Trophoblast cell (in vitro differentiated cells and primary cell): ENCODE results near the gene ADAM17.

ENCODE experiments used
- DNase-seq, 2 donors: peaks; one replicate each; pipeline ENCODE4 v3.0.0-alpha.2; 2016
- H2AFZ ChIP-seq: 2 replicates; pipeline ENCODE4 v1.6.1; 2013; ENCODE audit warnings: low read length, moderate library complexity, mild to moderate bottlenecking; ENCODE audit not compliant: insufficient read depth, poor library complexity
- H2AK5ac ChIP-seq: 2 replicates; pipeline ENCODE4 v1.6.1; 2013; ENCODE audit warnings: mild to moderate bottlenecking, low read length
- H2BK120ac ChIP-seq: 2 replicates; pipeline ENCODE4 v1.6.1; 2013; ENCODE audit warnings: low read length, mild to moderate bottlenecking, moderate library complexity; ENCODE audit not compliant: insufficient read depth, poor library complexity
- H2BK12ac ChIP-seq: 2 replicates; pipeline ENCODE4 v1.6.1; 2013; ENCODE audit warnings: mild to moderate bottlenecking, low read length, moderate library complexity
- H2BK5ac ChIP-seq: 2 replicates; pipeline ENCODE4 v1.6.1; 2013; ENCODE audit warnings: low read length, low read depth, moderate library complexity, mild to moderate bottlenecking; ENCODE audit not compliant: poor library complexity
- H3K14ac ChIP-seq: 2 replicates; pipeline ENCODE4 v1.6.1; 2013; ENCODE audit warnings: mild to moderate bottlenecking, low read length
- H3K18ac ChIP-seq: 2 replicates; pipeline ENCODE4 v1.6.1; 2013; ENCODE audit warnings: mild to moderate bottlenecking, low read length
- H3K23ac ChIP-seq: 2 replicates; pipeline ENCODE4 v1.6.1; 2013; ENCODE audit warnings: low read length
- H3K27ac ChIP-seq: 2 replicates; pipeline ENCODE4 v1.5.1; 2013; ENCODE audit warnings: low read depth, mild to moderate bottlenecking, inconsistent platforms, low read length, moderate library complexity
- H3K27me3 ChIP-seq: 2 replicates; pipeline ENCODE4 v1.6.1; 2013; ENCODE audit warnings: inconsistent platforms, mild to moderate bottlenecking, low read length, moderate library complexity; ENCODE audit not compliant: insufficient read depth
- H3K36me3 ChIP-seq, 2 experiments: 1 replicate in 1 of 2; 2 replicates in 1 of 2; pipeline ENCODE4 v1.6.1; 2013; ENCODE audit warnings: low read length in 2 of 2, mild to moderate bottlenecking in 2 of 2, moderate library complexity in 1 of 2; ENCODE audit not compliant: insufficient read depth in 2 of 2, control insufficient read depth in 1 of 2
- H3K4ac ChIP-seq: 2 replicates; pipeline ENCODE4 v1.6.1; 2013; ENCODE audit warnings: low read depth, mild to moderate bottlenecking, low read length, moderate library complexity
- H3K4me1 ChIP-seq, 2 experiments: 1 replicate in 1 of 2; 2 replicates in 1 of 2; pipeline ENCODE4 v1.6.1; 2013; ENCODE audit warnings: low read length in 2 of 2, mild to moderate bottlenecking in 2 of 2, moderate library complexity in 1 of 2; ENCODE audit not compliant: insufficient read depth in 2 of 2, control insufficient read depth in 1 of 2
- H3K4me2 ChIP-seq: 2 replicates; pipeline ENCODE4 v1.6.1; 2013; ENCODE audit warnings: inconsistent platforms, mild to moderate bottlenecking, low read length, moderate library complexity
- H3K4me3 ChIP-seq: 2 replicates; pipeline ENCODE4 v1.5.1; 2013; ENCODE audit warnings: mild to moderate bottlenecking, low read depth, low read length, inconsistent platforms
- H3K79me1 ChIP-seq: one replicate; pipeline ENCODE4 v1.6.1; 2013; ENCODE audit warnings: low read length
- H3K79me2 ChIP-seq: 2 replicates; pipeline ENCODE4 v1.6.1; 2013; ENCODE audit warnings: low read length, mild to moderate bottlenecking; ENCODE audit not compliant: control insufficient read depth, insufficient read depth, poor library complexity
- H3K9ac ChIP-seq: 2 replicates; pipeline ENCODE4 v1.6.1; 2013; ENCODE audit warnings: mild to moderate bottlenecking, low read length
- H3K9me3 ChIP-seq: 2 replicates; pipeline ENCODE4 v1.6.1; 2013; ENCODE audit warnings: low read depth, mild to moderate bottlenecking, control low read depth, inconsistent platforms, low read length; ENCODE audit not compliant: insufficient read depth
- H4K12ac ChIP-seq: 2 replicates; pipeline ENCODE4 v1.6.1; 2013; ENCODE audit warnings: low read depth, mild to moderate bottlenecking, low read length, moderate library complexity
- H4K8ac ChIP-seq: 2 replicates; pipeline ENCODE4 v1.6.1; 2013; ENCODE audit warnings: low read depth, mild to moderate bottlenecking, low read length, moderate library complexity
- H4K91ac ChIP-seq: one replicate; pipeline ENCODE4 v1.6.1; 2013; ENCODE audit warnings: low read depth, mild to moderate bottlenecking, low read length, moderate library complexity
- WGBS: extraction: QIAGEN DNeasy Blood & Tissue Kit; methylation state at CpG from one replicate; pipeline ENCODE4 v1.1.7; 2013; ENCODE audit warnings: missing lambda C conversion rate; ENCODE audit not compliant: insufficient read length, insufficient coverage; ENCODE audit errors: extremely low coverage; 5-methylcytosine and 5-hydroxymethylcytosine counted together

The ADAM17 gene

DNA sequence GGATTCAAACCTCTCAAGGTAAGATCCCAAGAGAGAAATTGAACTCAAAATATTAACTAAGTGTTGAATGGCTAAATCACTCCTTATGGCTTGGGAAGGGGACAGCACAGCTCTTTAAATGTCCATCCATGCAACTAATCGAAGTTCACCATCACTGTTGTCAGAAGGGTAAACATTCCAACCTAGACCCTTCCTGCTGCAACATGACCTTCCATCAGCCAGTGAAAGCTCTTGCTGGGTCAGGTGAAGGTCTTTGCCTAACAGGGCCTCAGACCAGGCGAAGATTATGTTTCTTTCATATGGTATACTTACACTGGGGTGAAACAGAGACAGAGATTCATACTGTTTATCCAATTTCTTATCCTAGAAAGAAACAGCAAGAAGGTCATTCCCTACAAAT, 64.8 kb downstream of the ADAM17 start:
- H2AK5ac ChIP-seq: no peak overlapping the region
- H3K4me1 ChIP-seq: no peaks in the 10 kb centered on the region
- peaks cover 25 to 48% of the 10 kb centered on the region in 2 experiments for H3K36me3 ChIP-seq
- H3K4me2 ChIP-seq: no peak overlapping the region
- no peak overlapping the region for H4K91ac ChIP-seq
- no peak for DNase-seq
- H4K8ac ChIP-seq: no peak overlapping the region
- H3K79me1 ChIP-seq: no peaks in the 10 kb centered on the region
- H2BK12ac ChIP-seq: no peak overlapping the region
- H3K14ac ChIP-seq: no peak overlapping the region
- no peak overlapping the region for H2BK120ac ChIP-seq
- H3K18ac ChIP-seq: no peak overlapping the region
- no peak overlapping the region for H3K27ac ChIP-seq
- no peak overlapping the region for H3K4me3 ChIP-seq
- no peaks in the 10 kb centered on the region for H3K79me2 ChIP-seq
- H3K27me3 ChIP-seq: no peaks in the 10 kb centered on the region
- no peak overlapping the region for H3K23ac ChIP-seq
- no peak overlapping the region for H3K9ac ChIP-seq
- no peak overlapping the region for H2AFZ ChIP-seq
- no peaks in the 10 kb centered on the region for H3K9me3 ChIP-seq
- H2BK5ac ChIP-seq: no peak overlapping the region
- no peak overlapping the region for H4K12ac ChIP-seq
- H3K4ac ChIP-seq: no peak overlapping the region
- WGBS: no CpG with 5 or more reads among the region's 2 CpGs

DNA sequence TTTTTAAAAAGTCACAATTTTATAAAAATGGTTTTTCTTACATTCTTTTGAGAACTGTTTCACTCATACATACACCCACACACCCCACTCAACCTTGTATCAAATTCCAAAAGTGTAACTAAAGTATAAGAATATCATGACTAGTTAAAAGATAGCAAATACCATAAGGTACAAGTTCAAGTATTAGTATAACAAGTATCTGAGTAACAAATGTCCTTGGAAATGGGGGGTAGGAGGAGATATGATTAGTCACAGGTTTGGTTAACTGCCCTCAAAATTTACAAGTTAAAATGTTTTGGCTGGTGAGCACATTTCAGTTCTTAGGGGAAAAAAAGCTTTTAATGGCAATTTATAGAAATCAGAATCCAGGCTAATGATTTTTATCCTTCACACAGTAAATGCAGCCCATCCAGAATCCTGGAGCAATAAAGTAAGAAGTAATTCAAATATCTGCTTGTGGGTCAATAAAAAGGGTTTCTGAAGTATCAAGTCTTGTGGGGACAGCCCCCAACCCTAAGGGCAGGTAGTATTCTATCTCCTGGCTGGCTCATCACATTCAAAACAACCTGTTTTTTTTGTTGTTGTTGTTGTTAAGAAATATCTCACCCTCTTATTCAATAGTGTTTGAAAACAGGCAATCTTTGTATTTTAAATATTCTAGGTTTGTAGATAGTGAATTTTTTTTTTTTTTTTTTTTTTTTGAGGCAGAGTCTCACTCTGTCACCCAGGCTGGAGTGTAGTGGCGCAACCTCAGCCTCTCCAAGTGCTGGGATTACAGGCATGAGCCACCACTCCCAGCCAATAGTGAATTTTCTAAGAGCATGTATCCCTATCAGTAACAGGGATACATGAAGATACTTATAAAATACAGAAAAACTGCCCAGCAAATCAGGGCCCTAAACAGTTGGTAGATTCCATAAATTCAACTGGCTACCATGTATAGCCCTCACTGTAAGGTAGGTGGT, 66.8 kb downstream of the ADAM17 start:
- H3K9me3 ChIP-seq: no peaks in the 10 kb centered on the region
- no peak overlapping the region for H2BK5ac ChIP-seq
- no peak overlapping the region for H2AFZ ChIP-seq
- H4K12ac ChIP-seq: no peak overlapping the region
- no peak overlapping the region for H3K14ac ChIP-seq
- H3K4ac ChIP-seq: no peak overlapping the region
- no peak overlapping the region for H2BK12ac ChIP-seq
- no peak overlapping the region for H3K27ac ChIP-seq
- no CpG with 5 or more reads among the region's 1 CpG for WGBS
- H3K36me3 ChIP-seq: peaks cover 33 to 58% of the 10 kb centered on the region in 2 experiments
- H2BK120ac ChIP-seq: no peak overlapping the region
- H3K27me3 ChIP-seq: no peaks in the 10 kb centered on the region
- no peak overlapping the region for H3K9ac ChIP-seq
- H3K18ac ChIP-seq: no peak overlapping the region
- no peak overlapping the region for H3K4me3 ChIP-seq
- no peaks in the 10 kb centered on the region for H3K79me1 ChIP-seq
- H3K4me2 ChIP-seq: no peak overlapping the region
- H3K23ac ChIP-seq: no peak overlapping the region
- no peaks in the 10 kb centered on the region for H3K4me1 ChIP-seq
- DNase-seq: no peak
- H2AK5ac ChIP-seq: no peak overlapping the region
- H4K91ac ChIP-seq: no peak overlapping the region
- no peak overlapping the region for H4K8ac ChIP-seq
- no peaks in the 10 kb centered on the region for H3K79me2 ChIP-seq

- H3K79me2 ChIP-seq: no peaks in the 10 kb centered on the region
- H3K4me3 ChIP-seq: peak overlapping the region; percentile 12
- no peak overlapping the region for H3K4me2 ChIP-seq
- H2BK12ac ChIP-seq: no peak overlapping the region
- no peak overlapping the region for H2BK5ac ChIP-seq
- no peak overlapping the region for H4K8ac ChIP-seq
- H3K9me3 ChIP-seq: no peaks in the 10 kb centered on the region
- no peak overlapping the region for H2AFZ ChIP-seq
- no peak overlapping the region for H2BK120ac ChIP-seq
- no peak overlapping the region for H3K9ac ChIP-seq
- H3K18ac ChIP-seq: no peak overlapping the region
- no peak overlapping the region for H2AK5ac ChIP-seq
- H3K14ac ChIP-seq: no peak overlapping the region
- no peaks in the 10 kb centered on the region for H3K4me1 ChIP-seq
- H3K27me3 ChIP-seq: no peaks in the 10 kb centered on the region
- H4K12ac ChIP-seq: no peak overlapping the region
- peaks cover 28 to 47% of the 10 kb centered on the region in 2 experiments for H3K36me3 ChIP-seq
- no peaks in the 10 kb centered on the region for H3K79me1 ChIP-seq
- H3K4ac ChIP-seq: no peak overlapping the region
- no peak overlapping the region for H4K91ac ChIP-seq
- no peak overlapping the region for H3K27ac ChIP-seq
- DNase-seq: no peak
- WGBS: no CpG with 5 or more reads among the region's 5 CpGs
- H3K23ac ChIP-seq: no peak overlapping the region
Measured at GRCh38 chr2:9484533-9484932, 71.1 kb downstream of the ADAM17 start.

- Histone ChIP-seq H2BK12ac (no peak overlapping the region), H3K4me2 (no peak overlapping the region), H3K79me1 (no peaks in the 10 kb centered on the region), H3K14ac (no peak overlapping the region), H3K4ac (no peak overlapping the region), H2AFZ (no peak overlapping the region), H3K4me3 (no peak overlapping the region), H2BK120ac (no peak overlapping the region), H3K79me2 (no peaks in the 10 kb centered on the region), H4K91ac (no peak overlapping the region), H4K12ac (no peak overlapping the region), H3K23ac (no peak overlapping the region), H3K27ac (no peak overlapping the region), H4K8ac (no peak overlapping the region), H3K36me3 (peaks cover 28 to 46% of the 10 kb centered on the region in 2 experiments), H3K4me1 (no peaks in the 10 kb centered on the region), H3K9me3 (no peaks in the 10 kb centered on the region), H3K18ac (no peak overlapping the region), H3K9ac (no peak overlapping the region), H2AK5ac (no peak overlapping the region), H2BK5ac (no peak overlapping the region), H3K27me3 (no peaks in the 10 kb centered on the region)
- peak; percentile 3 to 12 for DNase-seq
Measured at GRCh38 chr2:9483107-9483506, 72.5 kb downstream of the ADAM17 start.
